SIG-M5 treated with dmso at 0.1 percent for 504 hours (cell line): ENCODE results near the gene ELF2.
"Not testable (repeated sequence)": the region's sequence is repeated elsewhere in the genome, so short reads cannot be mapped to it uniquely, and the experiment has no call there.

Experiments
- DNase-seq: peaks from one replicate; lab custom pipeline; 2025; ENCODE audit not compliant: unreplicated experiment; lab: John Stamatoyannopoulos, UW

The ELF2 gene

GRCh38 chr4:139188648-139189416, 11.8 kb upstream of the ELF2 start:
- DNase-seq: peak; percentile 97

- peak; percentile 30 for DNase-seq
Measured at GRCh38 chr4:139184129-139184528, 7.1 kb upstream of the ELF2 start.

GRCh38 chr4:139177869-139178619, 1.0 kb upstream of the ELF2 start:
- peak; percentile 90 for DNase-seq

- DNase-seq: peak; percentile 69
Measured at GRCh38 chr4:139176302-139177048, 543 bp downstream of the ELF2 start.

GRCh38 chr4:139175646-139176301, 1.2 kb downstream of the ELF2 start:
- DNase-seq: peak; percentile 20

GRCh38 chr4:139171876-139172691, 4.9 kb downstream of the ELF2 start:
- DNase-seq: no peak

GRCh38 chr4:139170932-139171331, 6.1 kb downstream of the ELF2 start:
- no peak for DNase-seq

- peak; percentile 78 for DNase-seq
Measured at GRCh38 chr4:139167774-139168444, 9.1 kb downstream of the ELF2 start.

GRCh38 chr4:139164731-139165130, 12.3 kb downstream of the ELF2 start:
- no peak for DNase-seq

- peak; percentile 8 for DNase-seq
Measured at GRCh38 chr4:139163806-139164206, 13.2 kb downstream of the ELF2 start.

- not testable (repeated sequence) for DNase-seq
Measured at GRCh38 chr4:139157977-139158376, 19.0 kb downstream of the ELF2 start.

GRCh38 chr4:139154952-139155557, 22.0 kb downstream of the ELF2 start:
- no peak for DNase-seq

GRCh38 chr4:139154538-139154937, 22.5 kb downstream of the ELF2 start:
- DNase-seq: no peak

GRCh38 chr4:139154134-139154421, 22.9 kb downstream of the ELF2 start:
- DNase-seq: no peak

- DNase-seq: no peak
Measured at GRCh38 chr4:139153411-139154133, 23.4 kb downstream of the ELF2 start.

- no peak for DNase-seq
Measured at GRCh38 chr4:139152249-139152648, 24.8 kb downstream of the ELF2 start.

- DNase-seq: no peak
Measured at GRCh38 chr4:139146926-139147629, 29.9 kb downstream of the ELF2 start.

GRCh38 chr4:139145552-139145932, 31.5 kb downstream of the ELF2 start:
- DNase-seq: no peak
